ENCODE measurements around the gene CNPY1. TPM values are rescaled to one million over a fixed set of nuclear protein-coding genes. Genes with fewer than 3 reads are reported as not detected.

CNPY1 gene
- polyA plus RNA-seq, 1 of the 3 experiments (the other 2 are of a cell fraction) = not detected

DNA sequence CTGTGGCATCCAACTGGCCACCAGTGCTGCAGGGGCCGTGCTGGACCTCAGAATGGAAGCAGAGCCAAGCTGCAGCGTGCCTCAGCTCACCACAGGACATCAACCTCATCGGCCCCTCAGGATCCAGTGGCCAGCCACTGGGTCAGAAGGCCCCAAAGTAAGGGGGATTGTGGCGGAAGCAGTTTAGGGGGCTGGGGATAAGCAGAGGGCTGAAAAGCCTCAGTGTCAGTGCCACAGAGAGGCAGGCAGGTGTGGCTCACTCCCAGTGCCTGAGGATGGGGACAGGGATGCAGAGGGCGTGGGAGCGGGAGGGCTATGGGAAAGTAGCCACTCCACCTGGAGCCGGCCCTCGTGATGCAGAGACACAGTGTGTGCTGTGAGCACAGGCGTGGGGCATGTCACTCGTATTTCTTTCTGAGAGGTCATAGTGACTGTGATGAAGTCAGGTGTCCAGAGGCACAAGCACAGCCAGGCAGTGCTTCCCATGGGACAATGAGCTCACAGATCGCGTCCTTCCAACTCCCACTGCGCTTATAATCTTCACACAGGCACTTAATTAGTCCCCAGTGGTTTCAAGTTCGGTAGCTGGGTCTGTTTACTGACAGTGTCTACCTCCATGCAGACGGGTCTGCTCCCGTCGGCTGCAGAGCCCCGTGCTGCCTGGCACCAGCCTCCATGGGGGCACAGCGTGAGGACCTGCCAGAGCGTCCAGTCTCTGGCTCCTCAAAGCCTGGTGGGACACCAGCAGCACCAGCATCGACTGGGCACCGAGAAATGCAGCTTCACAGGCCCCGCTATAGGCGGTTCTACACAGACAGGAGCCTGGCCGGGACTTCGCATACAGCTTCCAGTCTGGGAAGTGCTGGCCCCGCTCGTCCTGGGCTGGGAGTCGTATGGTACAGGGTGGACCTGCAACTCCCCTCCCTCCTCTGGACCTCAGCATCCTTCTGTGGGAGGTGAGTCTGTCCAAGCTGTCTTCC is 42.9 kb upstream of the CNPY1 start:
- POLR2A ChIA-PET = no interaction called here
- no peaks in the 10 kb centered on the region for H3F3A ChIP-seq (replicated peaks; ENCODE audit: insufficient read depth)
- no peaks in the 10 kb centered on the region for H3K9me3 ChIP-seq
- H3K9ac ChIP-seq = no peak overlapping the region
- DNase-seq = no peak
- TF ChIP-seq YY1 (IDR thresholded peaks at IDR 0.05; ENCODE audit: low read depth) (no peak), JUND (IDR thresholded peaks at IDR 0.05) (no peak), ELF1 (IDR thresholded peaks at IDR 0.05) (no peak), FOSL2 (IDR thresholded peaks at IDR 0.05; ENCODE audit: borderline replicate concordance, low read depth) (no peak), TEAD4 (IDR thresholded peaks at IDR 0.05; ENCODE audit: borderline replicate concordance, insufficient read depth) (no peak), EP300 (IDR thresholded peaks at IDR 0.05; ENCODE audit: borderline replicate concordance in 1 of 2, low read depth in 1 of 2, low read length in 1 of 2) (no peak), RAD21 (IDR thresholded peaks at IDR 0.05; ENCODE audit: low read length) (no peak), RFX5 (IDR thresholded peaks at IDR 0.05; ENCODE audit: low read length) (no peak), CHD2 (IDR thresholded peaks at IDR 0.05; ENCODE audit: low read length, partially characterized antibody) (no peak), RCOR1 (IDR thresholded peaks at IDR 0.05; ENCODE audit: low read length) (no peak), TAF1 (IDR thresholded peaks at IDR 0.05; ENCODE audit: borderline replicate concordance, low read depth, low read length) (no peak)
- TF ChIP-seq, protein P1, sequence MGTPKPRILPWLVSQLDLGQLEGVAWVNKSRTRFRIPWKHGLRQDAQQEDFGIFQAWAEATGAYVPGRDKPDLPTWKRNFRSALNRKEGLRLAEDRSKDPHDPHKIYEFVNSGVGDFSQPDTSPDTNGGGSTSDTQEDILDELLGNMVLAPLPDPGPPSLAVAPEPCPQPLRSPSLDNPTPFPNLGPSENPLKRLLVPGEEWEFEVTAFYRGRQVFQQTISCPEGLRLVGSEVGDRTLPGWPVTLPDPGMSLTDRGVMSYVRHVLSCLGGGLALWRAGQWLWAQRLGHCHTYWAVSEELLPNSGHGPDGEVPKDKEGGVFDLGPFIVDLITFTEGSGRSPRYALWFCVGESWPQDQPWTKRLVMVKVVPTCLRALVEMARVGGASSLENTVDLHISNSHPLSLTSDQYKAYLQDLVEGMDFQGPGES (IDR thresholded peaks at IDR 0.05; ENCODE audit: low read depth, low read length) = no peak
- TF ChIP-seq, protein P2, sequence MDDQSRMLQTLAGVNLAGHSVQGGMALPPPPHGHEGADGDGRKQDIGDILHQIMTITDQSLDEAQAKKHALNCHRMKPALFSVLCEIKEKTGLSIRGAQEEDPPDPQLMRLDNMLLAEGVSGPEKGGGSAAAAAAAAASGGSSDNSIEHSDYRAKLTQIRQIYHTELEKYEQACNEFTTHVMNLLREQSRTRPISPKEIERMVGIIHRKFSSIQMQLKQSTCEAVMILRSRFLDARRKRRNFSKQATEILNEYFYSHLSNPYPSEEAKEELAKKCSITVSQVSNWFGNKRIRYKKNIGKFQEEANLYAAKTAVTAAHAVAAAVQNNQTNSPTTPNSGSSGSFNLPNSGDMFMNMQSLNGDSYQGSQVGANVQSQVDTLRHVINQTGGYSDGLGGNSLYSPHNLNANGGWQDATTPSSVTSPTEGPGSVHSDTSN (IDR thresholded peaks at IDR 0.05) = no peak
- TF ChIP-seq, protein P3, sequence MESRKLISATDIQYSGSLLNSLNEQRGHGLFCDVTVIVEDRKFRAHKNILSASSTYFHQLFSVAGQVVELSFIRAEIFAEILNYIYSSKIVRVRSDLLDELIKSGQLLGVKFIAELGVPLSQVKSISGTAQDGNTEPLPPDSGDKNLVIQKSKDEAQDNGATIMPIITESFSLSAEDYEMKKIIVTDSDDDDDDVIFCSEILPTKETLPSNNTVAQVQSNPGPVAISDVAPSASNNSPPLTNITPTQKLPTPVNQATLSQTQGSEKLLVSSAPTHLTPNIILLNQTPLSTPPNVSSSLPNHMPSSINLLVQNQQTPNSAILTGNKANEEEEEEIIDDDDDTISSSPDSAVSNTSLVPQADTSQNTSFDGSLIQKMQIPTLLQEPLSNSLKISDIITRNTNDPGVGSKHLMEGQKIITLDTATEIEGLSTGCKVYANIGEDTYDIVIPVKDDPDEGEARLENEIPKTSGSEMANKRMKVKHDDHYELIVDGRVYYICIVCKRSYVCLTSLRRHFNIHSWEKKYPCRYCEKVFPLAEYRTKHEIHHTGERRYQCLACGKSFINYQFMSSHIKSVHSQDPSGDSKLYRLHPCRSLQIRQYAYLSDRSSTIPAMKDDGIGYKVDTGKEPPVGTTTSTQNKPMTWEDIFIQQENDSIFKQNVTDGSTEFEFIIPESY (IDR thresholded peaks at IDR 0.05; ENCODE audit: borderline replicate concordance, low read depth) = no peak
- H3K4me1 ChIP-seq (ENCODE audit: control insufficient read depth in 1 of 2, insufficient read depth in 2 of 2, low read depth in 1 of 2, low read length in 1 of 2) = peaks cover 0 to 24% of the 10 kb centered on the region in 2 experiments; a peak in 1 of 4 replicates
- no peak overlapping the region for H2AFZ ChIP-seq (ENCODE audit: low read depth)
- H3K4me3 ChIP-seq (ENCODE audit: low read depth in 2 of 2, low read length in 1 of 2) = no peak overlapping the region
- 66% methylated on average over 29 of the region's 29 CpGs for WGBS (ENCODE audit: low lambda C conversion rate)
- H3K27ac ChIP-seq (ENCODE audit: low read depth in 2 of 2, low read length in 1 of 2) = no peak overlapping the region
- CTCF ChIA-PET = interaction anchor here (0.7 to 8.2 kb wide), 4 partner anchors 9 to 209 kb away, joined by 3 to 117 read pairs (median 4); no protein-coding TSS in a partner anchor
- peaks cover 53% of the 10 kb centered on the region for H3K27me3 ChIP-seq (ENCODE audit: insufficient read depth)
- H4K20me1 ChIP-seq (ENCODE audit: insufficient read depth) = no peaks in the 10 kb centered on the region
- H3K36me3 ChIP-seq (replicated peaks in 1 of 2; ENCODE audit: control insufficient read depth in 1 of 2, insufficient read depth in 2 of 2, low read length in 1 of 2) = no peaks in the 10 kb centered on the region
- H3K9me2 ChIP-seq = no peaks in the 10 kb centered on the region
- H3K4me2 ChIP-seq = no peak overlapping the region
- no peaks in the 10 kb centered on the region for H3K79me2 ChIP-seq (ENCODE audit: insufficient read depth)

Measured in SK-N-SH (cell line).